ENCODE measurements around the gene SPIN2B.
"Not testable (repeated sequence)": the region's sequence is repeated elsewhere in the genome, so short reads cannot be mapped to it uniquely, and the experiment has no call there.

SPIN2B gene

GRCh38 chrX:57132046-57132445 lies 10.7 kb upstream of the SPIN2B start:
- H3K4me2 ChIP-seq (ENCODE audit: low read length): no peak overlapping the region
- no peaks in the 10 kb centered on the region for H3K9me3 ChIP-seq (replicated peaks; ENCODE audit: low read length)
- no peak overlapping the region for H3K9ac ChIP-seq (ENCODE audit: low read depth, low read length)
- H3K36me3 ChIP-seq (ENCODE audit: insufficient read depth, low read length): no peaks in the 10 kb centered on the region
- no peaks in the 10 kb centered on the region for H3K27me3 ChIP-seq (ENCODE audit: control insufficient read depth, insufficient read depth, low read length)
- H3K4me3 ChIP-seq (ENCODE audit: low read length): no peak overlapping the region
- H3K4me1 ChIP-seq (ENCODE audit: control insufficient read depth, insufficient read depth, low read length): no peaks in the 10 kb centered on the region

DNA sequence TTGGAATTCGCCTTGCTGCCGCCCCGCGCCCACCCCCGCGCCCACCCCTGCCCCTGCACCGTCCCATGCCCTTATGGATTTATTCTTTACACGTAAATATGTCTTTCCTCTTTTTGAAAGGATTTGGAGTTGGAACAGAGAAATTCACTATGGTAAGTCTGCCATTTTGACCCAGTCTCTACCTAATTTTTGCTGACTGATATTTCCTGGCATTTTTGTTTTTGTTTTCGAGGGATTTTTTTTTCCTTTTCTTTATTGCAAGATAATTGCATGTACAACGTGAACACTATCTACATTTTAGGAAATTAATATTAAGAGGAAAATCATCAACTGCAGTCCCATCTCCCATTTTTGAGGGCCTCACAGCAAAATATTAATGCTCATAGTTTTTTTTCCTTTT lies 468 bp upstream of the SPIN2B start:
- H3K36me3 ChIP-seq (ENCODE audit: insufficient read depth, low read length): no peaks in the 10 kb centered on the region
- no peaks in the 10 kb centered on the region for H3K27me3 ChIP-seq (ENCODE audit: control insufficient read depth, insufficient read depth, low read length)
- peak overlapping the region; percentile 78 for H3K4me3 ChIP-seq (ENCODE audit: low read length)
- no peaks in the 10 kb centered on the region for H3K9me3 ChIP-seq (replicated peaks; ENCODE audit: low read length)
- H3K4me2 ChIP-seq (ENCODE audit: low read length): peak overlapping the region; percentile 71
- H3K4me1 ChIP-seq (ENCODE audit: control insufficient read depth, insufficient read depth, low read length): no peaks in the 10 kb centered on the region
- H3K9ac ChIP-seq (ENCODE audit: low read depth, low read length): peak overlapping the region; percentile 75

DNA sequence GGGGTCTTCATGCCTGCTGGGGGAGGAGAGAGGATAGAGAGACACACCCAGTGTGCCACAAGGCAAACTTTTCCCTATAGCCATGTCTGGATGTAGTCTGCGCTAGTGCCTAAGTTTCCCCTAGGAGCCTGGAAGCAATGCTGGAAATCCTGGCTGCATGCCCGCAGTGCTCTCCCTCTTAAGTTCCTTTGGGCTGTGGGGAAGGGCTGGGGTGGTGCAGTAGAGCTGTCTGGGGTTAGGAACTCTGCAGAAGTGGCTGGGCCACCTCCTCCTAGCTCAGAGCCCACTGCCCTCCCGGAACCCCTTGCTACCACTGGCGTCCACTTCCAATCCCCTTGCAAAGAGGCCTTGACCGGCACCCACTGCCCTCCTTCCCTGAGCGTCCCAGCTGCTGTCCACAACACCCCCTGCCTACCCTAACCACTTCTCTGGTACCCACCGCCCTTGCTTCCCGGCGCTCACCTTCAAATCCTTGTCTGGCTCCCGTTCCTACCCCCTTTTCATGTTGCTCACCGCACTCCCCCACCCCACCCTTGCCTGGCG lies 658 bp downstream of the SPIN2B start:
- peak overlapping the region; percentile 71 for H3K4me2 ChIP-seq (ENCODE audit: low read length)
- H3K36me3 ChIP-seq (ENCODE audit: insufficient read depth, low read length); H3K4me1 ChIP-seq (ENCODE audit: control insufficient read depth, insufficient read depth, low read length); H3K9me3 ChIP-seq (replicated peaks; ENCODE audit: low read length); H3K27me3 ChIP-seq (ENCODE audit: control insufficient read depth, insufficient read depth, low read length): not testable (repeated sequence)
- H3K9ac ChIP-seq (ENCODE audit: low read depth, low read length): peak overlapping the region; percentile 75
- H3K4me3 ChIP-seq (ENCODE audit: low read length): peak overlapping the region; percentile 78

DNA sequence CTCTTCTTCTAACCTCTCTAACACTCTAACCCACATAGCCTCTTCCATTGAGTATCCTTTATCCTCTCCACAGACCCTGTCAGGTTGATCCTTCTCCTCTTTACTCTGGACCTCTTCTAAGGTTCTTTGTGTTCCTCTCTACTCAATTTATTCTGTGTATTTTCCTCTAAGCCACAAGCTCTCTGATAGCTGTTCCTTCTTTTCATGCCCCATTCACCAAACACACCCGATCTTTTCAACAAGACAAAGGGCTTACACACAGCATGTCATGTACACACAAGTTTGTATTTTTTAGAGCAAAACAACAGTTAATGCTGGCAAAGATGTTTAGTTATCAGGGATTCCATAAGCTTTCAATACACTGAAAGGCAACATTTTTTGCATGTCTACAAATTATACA lies 1.9 kb downstream of the SPIN2B start:
- no peak overlapping the region for H3K4me2 ChIP-seq (ENCODE audit: low read length)
- H3K4me1 ChIP-seq (ENCODE audit: control insufficient read depth, insufficient read depth, low read length): no peaks in the 10 kb centered on the region
- H3K4me3 ChIP-seq (ENCODE audit: low read length): no peak overlapping the region
- H3K36me3 ChIP-seq (ENCODE audit: insufficient read depth, low read length): no peaks in the 10 kb centered on the region
- no peaks in the 10 kb centered on the region for H3K27me3 ChIP-seq (ENCODE audit: control insufficient read depth, insufficient read depth, low read length)
- no peak overlapping the region for H3K9ac ChIP-seq (ENCODE audit: low read depth, low read length)
- no peaks in the 10 kb centered on the region for H3K9me3 ChIP-seq (replicated peaks; ENCODE audit: low read length)

GRCh38 chrX:57117566-57117965 lies 3.8 kb downstream of the SPIN2B start:
- not testable (repeated sequence) for H3K27me3 ChIP-seq (ENCODE audit: control insufficient read depth, insufficient read depth, low read length); H3K9ac ChIP-seq (ENCODE audit: low read depth, low read length); H3K4me3 ChIP-seq (ENCODE audit: low read length); H3K4me2 ChIP-seq (ENCODE audit: low read length); H3K36me3 ChIP-seq (ENCODE audit: insufficient read depth, low read length); H3K9me3 ChIP-seq (replicated peaks; ENCODE audit: low read length); H3K4me1 ChIP-seq (ENCODE audit: control insufficient read depth, insufficient read depth, low read length)

GRCh38 chrX:57104921-57105398 lies 16.4 kb downstream of the SPIN2B start:
- no peaks in the 10 kb centered on the region for H3K9me3 ChIP-seq (replicated peaks; ENCODE audit: low read length)
- no peak overlapping the region for H3K4me2 ChIP-seq (ENCODE audit: low read length)
- H3K9ac ChIP-seq (ENCODE audit: low read depth, low read length): no peak overlapping the region
- no peaks in the 10 kb centered on the region for H3K27me3 ChIP-seq (ENCODE audit: control insufficient read depth, insufficient read depth, low read length)
- no peak overlapping the region for H3K4me3 ChIP-seq (ENCODE audit: low read length)
- no peaks in the 10 kb centered on the region for H3K4me1 ChIP-seq (ENCODE audit: control insufficient read depth, insufficient read depth, low read length)
- no peaks in the 10 kb centered on the region for H3K36me3 ChIP-seq (ENCODE audit: insufficient read depth, low read length)

GRCh38 chrX:57104406-57104805 lies 16.9 kb downstream of the SPIN2B start:
- no peaks in the 10 kb centered on the region for H3K4me1 ChIP-seq (ENCODE audit: control insufficient read depth, insufficient read depth, low read length)
- no peaks in the 10 kb centered on the region for H3K9me3 ChIP-seq (replicated peaks; ENCODE audit: low read length)
- no peak overlapping the region for H3K4me2 ChIP-seq (ENCODE audit: low read length)
- no peak overlapping the region for H3K9ac ChIP-seq (ENCODE audit: low read depth, low read length)
- H3K36me3 ChIP-seq (ENCODE audit: insufficient read depth, low read length): no peaks in the 10 kb centered on the region
- no peak overlapping the region for H3K4me3 ChIP-seq (ENCODE audit: low read length)
- no peaks in the 10 kb centered on the region for H3K27me3 ChIP-seq (ENCODE audit: control insufficient read depth, insufficient read depth, low read length)

DNA sequence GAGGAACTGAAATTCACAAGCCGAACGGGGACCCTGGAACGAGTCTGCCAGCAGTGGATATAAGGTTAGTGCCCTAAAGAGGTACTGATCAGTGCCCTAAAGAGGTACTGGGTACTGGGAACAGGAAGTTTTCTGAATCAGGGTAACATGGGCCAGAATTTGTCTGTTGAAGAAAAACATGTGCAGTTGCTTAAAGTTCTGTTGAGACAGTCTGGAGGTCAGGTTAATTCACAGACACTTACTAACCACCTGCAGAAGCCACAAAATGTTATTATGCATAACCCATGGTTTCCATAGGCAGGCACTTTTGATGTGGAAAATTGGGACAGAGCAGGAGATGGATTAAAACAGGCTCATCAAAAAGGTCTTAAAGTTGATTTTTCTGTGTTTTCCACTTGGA lies 17.9 kb downstream of the SPIN2B start:
- H3K27me3 ChIP-seq (ENCODE audit: control insufficient read depth, insufficient read depth, low read length): no peaks in the 10 kb centered on the region
- no peak overlapping the region for H3K9ac ChIP-seq (ENCODE audit: low read depth, low read length)
- no peaks in the 10 kb centered on the region for H3K9me3 ChIP-seq (replicated peaks; ENCODE audit: low read length)
- H3K4me2 ChIP-seq (ENCODE audit: low read length): no peak overlapping the region
- H3K4me3 ChIP-seq (ENCODE audit: low read length): no peak overlapping the region
- no peaks in the 10 kb centered on the region for H3K4me1 ChIP-seq (ENCODE audit: control insufficient read depth, insufficient read depth, low read length)
- H3K36me3 ChIP-seq (ENCODE audit: insufficient read depth, low read length): no peaks in the 10 kb centered on the region

- not testable (repeated sequence) for H3K4me3 ChIP-seq (ENCODE audit: low read length); H3K9ac ChIP-seq (ENCODE audit: low read depth, low read length); H3K4me2 ChIP-seq (ENCODE audit: low read length); H3K36me3 ChIP-seq (ENCODE audit: insufficient read depth, low read length); H3K4me1 ChIP-seq (ENCODE audit: control insufficient read depth, insufficient read depth, low read length); H3K9me3 ChIP-seq (replicated peaks; ENCODE audit: low read length); H3K27me3 ChIP-seq (ENCODE audit: control insufficient read depth, insufficient read depth, low read length)
Observed at GRCh38 chrX:57102918-57103317, 18.4 kb downstream of the SPIN2B start.

DNA sequence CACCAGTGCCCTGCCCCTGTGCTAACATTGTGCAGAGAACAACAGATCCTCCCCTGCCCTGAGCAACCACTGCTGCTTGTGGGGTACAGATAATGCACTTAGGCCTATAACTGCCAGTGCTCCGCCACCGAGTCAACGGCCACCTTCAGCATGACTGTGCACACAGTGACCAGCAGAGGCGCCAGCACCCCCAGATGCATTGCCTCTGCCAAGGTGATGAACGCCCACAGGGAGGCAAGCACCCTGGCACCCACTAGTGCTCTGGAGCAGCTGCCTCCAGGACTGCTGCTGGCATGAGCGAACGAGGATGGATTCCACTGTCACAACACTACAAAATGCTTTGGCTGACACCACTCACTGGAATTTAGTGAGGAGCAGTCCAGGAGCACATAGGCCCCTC lies 38.2 kb downstream of the SPIN2B start:
- Histone ChIP-seq H3K27me3 (ENCODE audit: control insufficient read depth, insufficient read depth, low read length) (no peaks in the 10 kb centered on the region), H3K4me3 (ENCODE audit: low read length) (no peak overlapping the region)

GRCh38 chrX:57074458-57074857 lies 46.9 kb downstream of the SPIN2B start:
- no peaks in the 10 kb centered on the region for H3K27me3 ChIP-seq (ENCODE audit: control insufficient read depth, insufficient read depth, low read length)
- H3K9ac ChIP-seq (ENCODE audit: low read depth, low read length): no peak overlapping the region
- H3K36me3 ChIP-seq (ENCODE audit: insufficient read depth, low read length): no peaks in the 10 kb centered on the region
- no peaks in the 10 kb centered on the region for H3K4me1 ChIP-seq (ENCODE audit: control insufficient read depth, insufficient read depth, low read length)
- no peak overlapping the region for H3K4me3 ChIP-seq (ENCODE audit: low read length)
- no peak overlapping the region for H3K4me2 ChIP-seq (ENCODE audit: low read length)
- H3K9me3 ChIP-seq (replicated peaks; ENCODE audit: low read length): no peaks in the 10 kb centered on the region

More for the DNA sequence above, 38.2 kb downstream of the SPIN2B start:
- Histone ChIP-seq H3K36me3 (ENCODE audit: insufficient read depth, low read length) (no peaks in the 10 kb centered on the region), H3K9ac (ENCODE audit: low read depth, low read length) (no peak overlapping the region), H3K4me1 (ENCODE audit: control insufficient read depth, insufficient read depth, low read length) (no peaks in the 10 kb centered on the region), H3K4me2 (ENCODE audit: low read length) (no peak overlapping the region), H3K9me3 (replicated peaks; ENCODE audit: low read length) (no peaks in the 10 kb centered on the region)

GRCh38 chrX:57070185-57070984 lies 51.0 kb downstream of the SPIN2B start:
- H3K27me3 ChIP-seq (ENCODE audit: control insufficient read depth, insufficient read depth, low read length): peaks cover 3% of the 10 kb centered on the region
- no peaks in the 10 kb centered on the region for H3K4me1 ChIP-seq (ENCODE audit: control insufficient read depth, insufficient read depth, low read length)
- H3K9me3 ChIP-seq (replicated peaks; ENCODE audit: low read length): no peaks in the 10 kb centered on the region
- H3K4me3 ChIP-seq (ENCODE audit: low read length): no peak overlapping the region
- H3K9ac ChIP-seq (ENCODE audit: low read depth, low read length): no peak overlapping the region
- no peaks in the 10 kb centered on the region for H3K36me3 ChIP-seq (ENCODE audit: insufficient read depth, low read length)
- H3K4me2 ChIP-seq (ENCODE audit: low read length): no peak overlapping the region
